SK-N-SH treated with all-trans-retinoic acid at 6 μM for 48 hours (cell line): ENCODE data around the gene BRME1.
"Not testable (repeated sequence)": the region's sequence is repeated elsewhere in the genome, so short reads cannot be mapped to it uniquely, and the experiment has no call there.

Experiments used
- ATAC-seq: fragments of 200-7000 bp; cut with Tn5 transposase; 3 replicates; pipeline ENCODE4 v1.9.1; 2020; ENCODE audit warnings: mild to moderate bottlenecking, moderate library complexity
- ARNTL ChIP-seq: fragments of 450-650 bp; formaldehyde crosslinking; IDR thresholded peaks from 2 replicates; pipeline ENCODE4 v1.5.0; 2020; ENCODE audit warnings: low read depth, mild to moderate bottlenecking, moderate library complexity, borderline replicate concordance
- BACH2 ChIP-seq: fragments of 250-450 bp; sonication (Bioruptor Pico); IDR thresholded peaks from 2 replicates; pipeline ENCODE4 v1.9.0; 2021; ENCODE audit warnings: mild to moderate bottlenecking, borderline replicate concordance
- CSDC2 ChIP-seq: fragments of 250-450 bp; sonication (Bioruptor Pico); IDR thresholded peaks from 2 replicates; pipeline ENCODE4 v1.5.0; 2020; ENCODE audit warnings: mild to moderate bottlenecking, moderate library complexity
- GLIS3 ChIP-seq: fragments of 250-450 bp; sonication (Bioruptor Pico); IDR thresholded peaks from 2 replicates; pipeline ENCODE4 v1.5.0; 2020; ENCODE audit warnings: mild to moderate bottlenecking, moderate library complexity
- ISL1 ChIP-seq: fragments of 250-450 bp; sonication (Bioruptor Pico); IDR thresholded peaks from 2 replicates; pipeline ENCODE4 v2.1.2; 2022; ENCODE audit warnings: mild to moderate bottlenecking, moderate library complexity
- OSR1 ChIP-seq: fragments of 250-450 bp; sonication (Bioruptor Pico); IDR thresholded peaks from 2 replicates; pipeline ENCODE4 v1.8.0; 2022; ENCODE audit warnings: moderate library complexity, mild to moderate bottlenecking, inconsistent platforms
- PPARA ChIP-seq: fragments of 250-450 bp; sonication (Bioruptor Pico); IDR thresholded peaks from 2 replicates; pipeline ENCODE4 v1.5.0; 2020; ENCODE audit warnings: mild to moderate bottlenecking, borderline replicate concordance
- RARB ChIP-seq: fragments of 250-450 bp; sonication (Bioruptor Pico); IDR thresholded peaks from 2 replicates; pipeline ENCODE4 v1.8.0; 2021; ENCODE audit warnings: mild to moderate bottlenecking, moderate library complexity
- SNAI2 ChIP-seq: fragments of 250-450 bp; sonication (Bioruptor Pico); IDR thresholded peaks from 2 replicates; pipeline ENCODE4 v1.5.0; 2020; ENCODE audit warnings: mild to moderate bottlenecking, moderate library complexity
- TOX ChIP-seq: fragments of 250-450 bp; sonication (Bioruptor Pico); IDR thresholded peaks from 2 replicates; pipeline ENCODE4 v1.8.0; 2021; ENCODE audit warnings: mild to moderate bottlenecking, moderate library complexity, borderline replicate concordance
- ZC3H10 ChIP-seq: fragments of 250-450 bp; sonication (Bioruptor Pico); IDR thresholded peaks from 2 replicates; pipeline ENCODE4 v1.5.1; 2021; ENCODE audit warnings: mild to moderate bottlenecking, moderate library complexity
- ZFP3 ChIP-seq: fragments of 250-450 bp; sonication (Bioruptor Pico); IDR thresholded peaks from 2 replicates; pipeline ENCODE4 v1.5.0; 2020; ENCODE audit warnings: mild to moderate bottlenecking, moderate library complexity
- ZFP30 ChIP-seq: fragments of 450-650 bp; formaldehyde crosslinking; IDR thresholded peaks from 2 replicates; pipeline ENCODE4 v1.5.0; 2022; ENCODE audit warnings: mild to moderate bottlenecking, moderate library complexity
- ZNF70 ChIP-seq: fragments of 450-650 bp; formaldehyde crosslinking; IDR thresholded peaks from 2 replicates; pipeline ENCODE4 v1.5.0; 2020; ENCODE audit warnings: mild to moderate bottlenecking, moderate library complexity
- ZNF8 ChIP-seq: fragments of 450-650 bp; formaldehyde crosslinking; IDR thresholded peaks from 2 replicates; pipeline ENCODE4 v1.5.0; 2020; ENCODE audit warnings: mild to moderate bottlenecking, moderate library complexity
- TF ChIP-seq, protein P1 (sequence below): fragments of 250-450 bp; sonication (Bioruptor Pico); IDR thresholded peaks from 2 replicates; pipeline ENCODE4 v1.5.1; 2020; ENCODE audit warnings: low read depth, mild to moderate bottlenecking, moderate library complexity
- TF ChIP-seq, protein P2 (sequence below): fragments of 250-450 bp; sonication (Bioruptor Pico); IDR thresholded peaks from 2 replicates; pipeline ENCODE4 v1.8.0; 2020; ENCODE audit warnings: mild to moderate bottlenecking, moderate library complexity, borderline replicate concordance
- TF ChIP-seq, protein P3 (sequence below): fragments of 250-450 bp; sonication (Bioruptor Pico); IDR thresholded peaks from 2 replicates; pipeline ENCODE4 v1.5.1; 2021; ENCODE audit warnings: mild to moderate bottlenecking, moderate library complexity
- TF ChIP-seq, protein P4 (sequence below): fragments of 250-450 bp; sonication (Bioruptor Pico); IDR thresholded peaks from 2 replicates; pipeline ENCODE4 v1.5.0; 2020; ENCODE audit warnings: mild to moderate bottlenecking, moderate library complexity
- TF ChIP-seq, protein P5 (sequence below): fragments of 250-450 bp; sonication (Bioruptor Pico); IDR thresholded peaks from 2 replicates; pipeline ENCODE4 v1.8.0; 2021; ENCODE audit warnings: low read depth, mild to moderate bottlenecking, moderate library complexity, borderline replicate concordance

The BRME1 gene

DNA sequence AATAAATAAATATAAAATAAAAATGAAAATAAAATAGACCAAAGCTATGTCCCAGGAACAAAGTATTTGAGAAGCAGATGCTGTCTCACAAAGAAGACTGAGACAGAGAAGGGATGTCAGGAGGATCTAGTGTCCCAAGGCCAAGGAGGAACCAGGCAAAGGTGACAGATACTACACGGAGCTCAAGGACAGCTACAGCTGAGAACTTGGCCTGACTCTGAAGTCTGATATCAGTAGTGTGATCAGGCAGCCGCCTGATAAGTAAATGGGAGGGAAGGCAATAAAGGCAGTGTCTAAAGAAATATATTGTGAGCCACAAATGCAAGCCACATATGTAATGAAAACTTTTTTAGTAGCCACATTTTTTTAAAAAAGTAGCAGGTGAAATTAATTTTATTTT lies 49.4 kb downstream of the BRME1 start:
- no peak for ATAC-seq
- TF ChIP-seq, protein P1, sequence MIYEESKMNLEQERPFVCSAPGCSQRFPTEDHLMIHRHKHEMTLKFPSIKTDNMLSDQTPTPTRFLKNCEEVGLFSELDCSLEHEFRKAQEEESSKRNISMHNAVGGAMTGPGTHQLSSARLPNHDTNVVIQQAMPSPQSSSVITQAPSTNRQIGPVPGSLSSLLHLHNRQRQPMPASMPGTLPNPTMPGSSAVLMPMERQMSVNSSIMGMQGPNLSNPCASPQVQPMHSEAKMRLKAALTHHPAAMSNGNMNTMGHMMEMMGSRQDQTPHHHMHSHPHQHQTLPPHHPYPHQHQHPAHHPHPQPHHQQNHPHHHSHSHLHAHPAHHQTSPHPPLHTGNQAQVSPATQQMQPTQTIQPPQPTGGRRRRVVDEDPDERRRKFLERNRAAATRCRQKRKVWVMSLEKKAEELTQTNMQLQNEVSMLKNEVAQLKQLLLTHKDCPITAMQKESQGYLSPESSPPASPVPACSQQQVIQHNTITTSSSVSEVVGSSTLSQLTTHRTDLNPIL (CRISPR knock-in tag) = no peak
- TF ChIP-seq, protein P2, sequence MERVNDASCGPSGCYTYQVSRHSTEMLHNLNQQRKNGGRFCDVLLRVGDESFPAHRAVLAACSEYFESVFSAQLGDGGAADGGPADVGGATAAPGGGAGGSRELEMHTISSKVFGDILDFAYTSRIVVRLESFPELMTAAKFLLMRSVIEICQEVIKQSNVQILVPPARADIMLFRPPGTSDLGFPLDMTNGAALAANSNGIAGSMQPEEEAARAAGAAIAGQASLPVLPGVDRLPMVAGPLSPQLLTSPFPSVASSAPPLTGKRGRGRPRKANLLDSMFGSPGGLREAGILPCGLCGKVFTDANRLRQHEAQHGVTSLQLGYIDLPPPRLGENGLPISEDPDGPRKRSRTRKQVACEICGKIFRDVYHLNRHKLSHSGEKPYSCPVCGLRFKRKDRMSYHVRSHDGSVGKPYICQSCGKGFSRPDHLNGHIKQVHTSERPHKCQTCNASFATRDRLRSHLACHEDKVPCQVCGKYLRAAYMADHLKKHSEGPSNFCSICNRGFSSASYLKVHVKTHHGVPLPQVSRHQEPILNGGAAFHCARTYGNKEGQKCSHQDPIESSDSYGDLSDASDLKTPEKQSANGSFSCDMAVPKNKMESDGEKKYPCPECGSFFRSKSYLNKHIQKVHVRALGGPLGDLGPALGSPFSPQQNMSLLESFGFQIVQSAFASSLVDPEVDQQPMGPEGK (CRISPR knock-in tag) = no peak
- TF ChIP-seq ARNTL (CRISPR knock-in tag) (no peak), OSR1 (CRISPR knock-in tag) (no peak), PPARA (no peak), ZNF70 (CRISPR knock-in tag) (no peak), CSDC2 (no peak), ISL1 (CRISPR knock-in tag) (no peak), ZC3H10 (CRISPR knock-in tag) (no peak), ZFP30 (CRISPR knock-in tag) (no peak), TOX (CRISPR knock-in tag) (no peak), BACH2 (CRISPR knock-in tag) (no peak), ZFP3 (CRISPR knock-in tag) (no peak), SNAI2 (CRISPR knock-in tag) (no peak)
- TF ChIP-seq, protein P3, sequence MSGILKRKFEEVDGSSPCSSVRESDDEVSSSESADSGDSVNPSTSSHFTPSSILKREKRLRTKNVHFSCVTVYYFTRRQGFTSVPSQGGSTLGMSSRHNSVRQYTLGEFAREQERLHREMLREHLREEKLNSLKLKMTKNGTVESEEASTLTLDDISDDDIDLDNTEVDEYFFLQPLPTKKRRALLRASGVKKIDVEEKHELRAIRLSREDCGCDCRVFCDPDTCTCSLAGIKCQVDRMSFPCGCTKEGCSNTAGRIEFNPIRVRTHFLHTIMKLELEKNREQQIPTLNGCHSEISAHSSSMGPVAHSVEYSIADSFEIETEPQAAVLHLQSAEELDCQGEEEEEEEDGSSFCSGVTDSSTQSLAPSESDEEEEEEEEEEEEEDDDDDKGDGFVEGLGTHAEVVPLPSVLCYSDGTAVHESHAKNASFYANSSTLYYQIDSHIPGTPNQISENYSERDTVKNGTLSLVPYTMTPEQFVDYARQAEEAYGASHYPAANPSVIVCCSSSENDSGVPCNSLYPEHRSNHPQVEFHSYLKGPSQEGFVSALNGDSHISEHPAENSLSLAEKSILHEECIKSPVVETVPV (CRISPR knock-in tag) = no peak
- TF ChIP-seq, protein P4, sequence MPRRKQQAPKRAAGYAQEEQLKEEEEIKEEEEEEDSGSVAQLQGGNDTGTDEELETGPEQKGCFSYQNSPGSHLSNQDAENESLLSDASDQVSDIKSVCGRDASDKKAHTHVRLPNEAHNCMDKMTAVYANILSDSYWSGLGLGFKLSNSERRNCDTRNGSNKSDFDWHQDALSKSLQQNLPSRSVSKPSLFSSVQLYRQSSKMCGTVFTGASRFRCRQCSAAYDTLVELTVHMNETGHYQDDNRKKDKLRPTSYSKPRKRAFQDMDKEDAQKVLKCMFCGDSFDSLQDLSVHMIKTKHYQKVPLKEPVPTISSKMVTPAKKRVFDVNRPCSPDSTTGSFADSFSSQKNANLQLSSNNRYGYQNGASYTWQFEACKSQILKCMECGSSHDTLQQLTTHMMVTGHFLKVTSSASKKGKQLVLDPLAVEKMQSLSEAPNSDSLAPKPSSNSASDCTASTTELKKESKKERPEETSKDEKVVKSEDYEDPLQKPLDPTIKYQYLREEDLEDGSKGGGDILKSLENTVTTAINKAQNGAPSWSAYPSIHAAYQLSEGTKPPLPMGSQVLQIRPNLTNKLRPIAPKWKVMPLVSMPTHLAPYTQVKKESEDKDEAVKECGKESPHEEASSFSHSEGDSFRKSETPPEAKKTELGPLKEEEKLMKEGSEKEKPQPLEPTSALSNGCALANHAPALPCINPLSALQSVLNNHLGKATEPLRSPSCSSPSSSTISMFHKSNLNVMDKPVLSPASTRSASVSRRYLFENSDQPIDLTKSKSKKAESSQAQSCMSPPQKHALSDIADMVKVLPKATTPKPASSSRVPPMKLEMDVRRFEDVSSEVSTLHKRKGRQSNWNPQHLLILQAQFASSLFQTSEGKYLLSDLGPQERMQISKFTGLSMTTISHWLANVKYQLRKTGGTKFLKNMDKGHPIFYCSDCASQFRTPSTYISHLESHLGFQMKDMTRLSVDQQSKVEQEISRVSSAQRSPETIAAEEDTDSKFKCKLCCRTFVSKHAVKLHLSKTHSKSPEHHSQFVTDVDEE (CRISPR knock-in tag) = no peak

DNA sequence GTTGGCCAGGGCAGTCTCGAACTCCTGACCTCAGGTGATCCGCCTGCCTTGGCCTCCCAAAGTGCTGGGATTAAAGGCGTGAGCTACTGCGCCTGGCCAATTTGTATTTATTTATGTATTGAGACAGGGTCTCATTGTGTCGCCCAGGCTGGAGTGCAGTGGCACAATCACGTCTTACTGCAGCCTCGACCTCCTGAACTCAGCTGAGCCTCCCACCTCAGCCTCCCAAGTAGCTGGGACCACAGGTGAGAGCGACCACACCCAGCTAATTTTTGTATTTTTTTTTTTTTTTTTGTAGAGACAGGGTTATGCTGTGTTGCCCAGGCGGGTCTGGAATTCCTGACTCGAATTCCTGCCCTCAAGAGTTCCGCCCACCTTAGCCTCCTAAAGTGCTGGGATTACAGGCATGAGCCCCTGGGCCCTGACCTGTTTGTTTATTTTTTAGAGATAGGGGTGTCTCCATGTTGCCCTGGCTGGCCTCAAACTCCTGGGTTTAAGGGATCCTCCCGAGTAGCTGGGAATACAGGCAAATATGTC lies 53.7 kb downstream of the BRME1 start:
- ATAC-seq = not testable (repeated sequence)

DNA sequence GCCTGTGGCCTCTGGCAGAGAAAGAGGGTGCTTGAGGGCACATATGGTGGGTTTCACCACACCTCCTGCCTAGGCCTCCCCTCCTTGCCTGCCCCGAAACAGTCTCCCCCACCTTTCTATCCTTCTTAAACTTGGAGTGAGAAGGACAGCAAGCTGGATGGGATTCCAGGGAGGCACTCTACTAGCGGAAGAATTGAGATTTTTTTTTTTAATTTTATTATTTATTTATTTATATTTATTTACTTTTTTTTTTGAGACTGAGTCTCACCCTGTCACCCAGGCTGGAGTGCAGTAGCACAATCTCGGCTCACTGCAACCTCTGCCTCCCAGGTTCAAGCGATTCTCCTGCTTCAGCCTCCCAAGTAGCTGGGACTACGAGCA lies 54.2 kb downstream of the BRME1 start:
- 0 out of 2 replicates have a peak, but pooled peaks have one; percentile 9 for TF ChIP-seq CSDC2
- ATAC-seq = not testable (repeated sequence)

DNA sequence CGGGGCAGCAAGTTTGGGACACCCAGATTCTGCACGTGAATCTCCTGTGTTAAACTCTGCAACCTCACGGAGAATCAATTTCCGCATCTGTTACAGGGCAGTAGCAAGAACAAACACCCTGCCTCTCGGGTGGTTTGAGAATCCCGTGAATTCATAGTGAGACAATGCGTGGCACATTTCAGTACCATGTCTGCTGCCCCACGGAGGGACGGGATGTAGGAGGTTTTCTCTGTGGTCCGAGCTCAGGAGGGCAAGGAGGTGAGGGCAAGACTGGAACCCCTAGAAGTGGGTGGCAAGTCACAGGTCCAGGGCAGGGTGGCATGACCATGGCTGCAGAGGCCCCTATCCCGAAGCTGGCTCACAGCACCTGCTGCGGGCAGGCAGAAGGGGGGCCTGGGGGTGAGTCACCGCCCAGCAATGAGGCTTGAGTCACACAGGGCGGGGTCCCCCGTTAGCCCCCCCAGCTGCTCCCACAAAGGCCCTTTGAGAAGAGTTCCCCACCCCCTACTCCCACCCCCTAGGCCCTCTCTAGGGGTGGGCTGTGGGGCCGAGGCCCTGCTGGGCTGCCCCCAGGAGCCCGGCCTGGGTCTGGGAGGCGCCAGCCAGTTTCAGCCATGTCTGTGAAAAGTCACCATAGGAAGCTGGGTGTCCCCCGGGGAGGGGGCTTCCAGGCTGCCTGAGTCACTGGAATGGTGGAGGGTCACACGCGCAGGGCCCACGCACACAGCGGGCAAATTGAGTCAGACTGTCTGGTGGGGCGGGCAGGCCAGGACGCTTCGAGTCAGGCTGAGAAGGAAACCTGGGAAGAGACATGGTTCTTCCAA lies 54.8 kb downstream of the BRME1 start:
- peak; percentile 59 for ATAC-seq
- TF ChIP-seq PPARA (no peak), ZFP3 (CRISPR knock-in tag) (peak; percentile 64), GLIS3 (no peak), ARNTL (CRISPR knock-in tag) (no peak), SNAI2 (CRISPR knock-in tag) (peak; percentile 87; the same call in 1 of the 2 replicates), ZNF8 (CRISPR knock-in tag) (no peak), TOX (CRISPR knock-in tag) (no peak), CSDC2 (peak; percentile 83; the same call in 1 of the 2 replicates), OSR1 (CRISPR knock-in tag) (no peak), ZFP30 (CRISPR knock-in tag) (no peak), ZNF70 (CRISPR knock-in tag) (no peak), RARB (CRISPR knock-in tag) (peak; percentile 58; the same call in 1 of the 2 replicates)
- TF ChIP-seq, protein P5, sequence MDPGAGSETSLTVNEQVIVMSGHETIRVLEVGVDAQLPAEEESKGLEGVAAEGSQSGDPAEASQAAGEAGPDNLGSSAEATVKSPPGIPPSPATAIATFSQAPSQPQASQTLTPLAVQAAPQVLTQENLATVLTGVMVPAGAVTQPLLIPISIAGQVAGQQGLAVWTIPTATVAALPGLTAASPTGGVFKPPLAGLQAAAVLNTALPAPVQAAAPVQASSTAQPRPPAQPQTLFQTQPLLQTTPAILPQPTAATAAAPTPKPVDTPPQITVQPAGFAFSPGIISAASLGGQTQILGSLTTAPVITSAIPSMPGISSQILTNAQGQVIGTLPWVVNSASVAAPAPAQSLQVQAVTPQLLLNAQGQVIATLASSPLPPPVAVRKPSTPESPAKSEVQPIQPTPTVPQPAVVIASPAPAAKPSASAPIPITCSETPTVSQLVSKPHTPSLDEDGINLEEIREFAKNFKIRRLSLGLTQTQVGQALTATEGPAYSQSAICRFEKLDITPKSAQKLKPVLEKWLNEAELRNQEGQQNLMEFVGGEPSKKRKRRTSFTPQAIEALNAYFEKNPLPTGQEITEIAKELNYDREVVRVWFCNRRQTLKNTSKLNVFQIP (CRISPR knock-in tag) = no peak
- TF ChIP-seq, protein P2 (CRISPR knock-in tag) = peak; percentile 96
